Stimulated activated CD8-positive, alpha-beta memory T cell treated with anti-CD3 and anti-CD28 coated beads, Interleukin-2, amount 100 ng/mL, for 48 hours (primary cell): ENCODE measurements around the gene RAD52.

Experiments
- DNase-seq, 2 donors: peaks; one replicate each; pipeline ENCODE4 v3.0.0-alpha.2; 2020; ENCODE audit warnings: low read depth in 2 of 2

Gene RAD52

DNA sequence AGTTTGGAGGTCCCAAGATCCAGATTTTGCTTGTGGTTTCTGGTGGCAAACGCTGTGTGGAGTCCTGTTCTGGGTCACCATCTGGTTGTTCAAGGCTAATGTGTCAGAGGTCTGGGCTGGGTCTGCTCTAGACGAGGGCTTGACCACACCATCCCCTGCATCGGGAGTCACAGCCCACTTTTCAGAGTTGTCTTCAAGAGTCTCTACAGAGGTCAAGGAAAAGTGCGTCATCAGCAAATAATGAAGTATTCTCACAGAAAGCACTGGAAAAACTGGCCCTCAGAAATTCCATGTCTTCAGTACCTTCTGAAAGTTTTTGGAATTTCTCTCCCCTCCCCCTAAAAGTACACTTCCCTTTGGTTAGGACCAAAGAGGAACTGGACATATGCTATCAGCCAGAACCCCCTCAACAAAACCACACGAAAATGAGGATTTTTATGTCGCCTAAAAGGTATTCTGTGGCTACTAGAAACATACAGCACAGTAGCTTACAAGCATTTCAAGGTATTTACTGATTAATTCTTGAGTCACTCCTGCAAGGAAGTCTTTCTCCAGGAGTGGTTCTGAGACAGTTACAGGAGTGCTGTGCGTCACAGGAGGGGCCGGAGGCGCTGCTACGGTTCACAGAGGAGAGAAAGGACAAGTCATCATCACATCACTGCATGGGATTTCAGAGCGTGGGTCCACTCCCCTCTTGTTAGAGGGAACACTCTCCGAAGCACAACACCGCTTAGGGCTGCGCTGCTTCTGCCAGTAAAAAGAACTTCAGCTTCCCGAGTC, 35.4 kb downstream of the RAD52 start:
- no peak for DNase-seq

GRCh38 chr12:912466-913235, 36.8 kb downstream of the RAD52 start:
- no peak for DNase-seq

GRCh38 chr12:911191-911826, 38.2 kb downstream of the RAD52 start:
- DNase-seq: no peak

- no peak for DNase-seq
Observed at GRCh38 chr12:910416-910815, 39.1 kb downstream of the RAD52 start.

- DNase-seq: no peak
Observed at GRCh38 chr12:909861-910260, 39.6 kb downstream of the RAD52 start.

- DNase-seq: no peak
Observed at GRCh38 chr12:907413-908185, 41.9 kb downstream of the RAD52 start.

- DNase-seq: no peak
Observed at GRCh38 chr12:906062-906585, 43.4 kb downstream of the RAD52 start.

DNA sequence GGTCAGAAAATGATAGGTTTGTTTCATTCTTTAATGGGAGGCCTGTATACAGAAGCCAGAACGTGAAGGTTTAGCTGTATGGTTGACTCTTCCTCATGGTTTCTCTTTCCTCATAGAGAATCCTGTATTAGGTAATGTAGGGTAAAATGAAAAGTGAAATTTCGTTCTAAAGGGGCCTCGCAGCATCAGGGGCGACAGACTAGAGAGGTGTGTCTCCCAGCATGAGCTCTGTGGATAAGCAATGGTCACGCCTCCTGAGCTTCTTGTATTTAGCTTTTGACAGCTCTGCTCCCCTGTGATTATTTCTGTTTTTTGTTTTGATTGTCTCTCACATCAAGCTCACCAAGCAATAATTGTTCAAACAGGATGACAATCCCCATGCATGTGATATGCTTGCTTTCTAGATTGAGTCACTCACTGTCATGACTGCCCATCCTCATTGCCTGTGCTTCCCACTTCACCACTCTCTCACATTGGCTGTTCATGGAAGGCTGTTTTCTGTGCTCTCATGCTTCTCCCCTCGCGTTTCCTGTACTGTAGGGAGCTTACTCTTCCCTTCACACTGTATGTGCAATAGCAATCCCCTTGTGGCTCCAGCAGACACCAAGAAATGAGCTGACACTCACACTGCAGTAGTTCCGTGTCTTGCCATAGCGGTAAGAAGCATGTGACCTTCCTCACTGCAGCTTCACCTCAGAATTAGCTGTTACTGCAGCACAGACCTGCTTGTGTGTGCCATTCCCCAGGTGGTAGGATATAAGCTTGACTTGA, 44.0 kb downstream of the RAD52 start:
- no peak for DNase-seq

- no peak for DNase-seq
Observed at GRCh38 chr12:904010-904414, 45.5 kb downstream of the RAD52 start.

- DNase-seq: no peak
Observed at GRCh38 chr12:903055-903454, 46.4 kb downstream of the RAD52 start.

DNA sequence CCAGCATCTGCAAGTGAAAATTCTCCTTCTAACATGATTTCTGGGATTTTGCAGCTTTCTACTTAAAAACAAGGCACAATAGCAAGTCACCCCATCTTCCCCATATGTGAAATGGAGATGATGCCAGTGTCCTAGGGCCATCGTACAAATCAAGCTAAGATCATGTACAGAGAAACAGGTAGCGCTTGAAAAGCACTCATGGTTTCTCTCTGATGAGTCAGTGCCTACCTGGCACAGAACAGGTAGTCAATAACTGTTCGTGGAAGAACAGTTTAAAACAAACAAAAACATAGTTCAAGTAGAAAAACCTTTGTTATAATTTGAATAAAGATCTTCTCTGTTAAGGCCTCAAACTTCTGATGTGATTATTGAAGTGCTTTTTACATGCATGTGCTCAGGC, 46.9 kb downstream of the RAD52 start:
- DNase-seq: no peak

DNA sequence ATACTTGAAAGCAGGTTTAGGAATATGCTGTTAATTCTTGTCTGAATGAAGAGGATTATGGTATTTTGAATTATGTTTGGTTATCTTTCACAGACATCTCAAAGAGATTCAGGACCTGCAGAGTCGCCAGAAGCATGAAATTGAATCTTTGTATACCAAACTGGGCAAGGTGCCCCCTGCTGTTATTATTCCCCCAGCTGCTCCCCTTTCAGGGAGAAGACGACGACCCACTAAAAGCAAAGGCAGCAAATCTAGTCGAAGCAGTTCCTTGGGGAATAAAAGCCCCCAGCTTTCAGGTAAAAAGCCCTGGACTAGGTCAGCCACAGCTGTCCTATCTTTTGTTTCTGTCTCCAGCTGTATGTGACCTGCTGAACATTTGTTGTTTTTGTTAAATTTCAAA, 52.1 kb downstream of the RAD52 start:
- no peak for DNase-seq

DNA sequence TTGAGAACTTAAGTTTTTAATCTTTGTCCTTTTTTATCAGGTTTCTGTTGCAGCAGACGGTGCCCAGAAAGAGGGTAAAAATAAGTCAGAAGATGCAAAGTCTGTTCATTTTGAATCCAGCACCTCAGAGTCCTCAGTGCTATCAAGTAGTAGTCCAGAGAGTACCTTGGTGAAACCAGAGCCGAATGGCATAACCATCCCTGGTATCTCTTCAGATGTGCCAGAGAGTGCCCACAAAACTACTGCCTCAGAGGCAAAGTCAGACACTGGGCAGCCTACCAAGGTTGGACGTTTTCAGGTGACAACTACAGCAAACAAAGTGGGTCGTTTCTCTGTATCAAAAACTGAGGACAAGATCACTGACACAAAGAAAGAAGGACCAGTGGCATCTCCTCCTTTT, 53.5 kb downstream of the RAD52 start:
- DNase-seq: no peak

- no peak for DNase-seq
Observed at GRCh38 chr12:894226-894625, 55.3 kb downstream of the RAD52 start.

- no peak for DNase-seq
Observed at GRCh38 chr12:886206-886605, 63.3 kb downstream of the RAD52 start.

DNA sequence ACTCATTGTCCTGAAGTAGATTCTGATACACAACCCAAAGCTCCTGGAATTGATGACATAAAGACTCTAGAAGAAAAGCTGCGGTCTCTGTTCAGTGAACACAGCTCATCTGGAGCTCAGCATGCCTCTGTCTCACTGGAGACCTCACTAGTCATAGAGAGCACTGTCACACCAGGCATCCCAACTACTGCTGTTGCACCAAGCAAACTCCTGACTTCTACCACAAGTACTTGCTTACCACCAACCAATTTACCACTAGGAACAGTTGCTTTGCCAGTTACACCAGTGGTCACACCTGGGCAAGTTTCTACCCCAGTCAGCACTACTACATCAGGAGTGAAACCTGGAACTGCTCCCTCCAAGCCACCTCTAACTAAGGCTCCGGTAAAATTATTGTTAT, 63.8 kb downstream of the RAD52 start:
- no peak for DNase-seq

DNA sequence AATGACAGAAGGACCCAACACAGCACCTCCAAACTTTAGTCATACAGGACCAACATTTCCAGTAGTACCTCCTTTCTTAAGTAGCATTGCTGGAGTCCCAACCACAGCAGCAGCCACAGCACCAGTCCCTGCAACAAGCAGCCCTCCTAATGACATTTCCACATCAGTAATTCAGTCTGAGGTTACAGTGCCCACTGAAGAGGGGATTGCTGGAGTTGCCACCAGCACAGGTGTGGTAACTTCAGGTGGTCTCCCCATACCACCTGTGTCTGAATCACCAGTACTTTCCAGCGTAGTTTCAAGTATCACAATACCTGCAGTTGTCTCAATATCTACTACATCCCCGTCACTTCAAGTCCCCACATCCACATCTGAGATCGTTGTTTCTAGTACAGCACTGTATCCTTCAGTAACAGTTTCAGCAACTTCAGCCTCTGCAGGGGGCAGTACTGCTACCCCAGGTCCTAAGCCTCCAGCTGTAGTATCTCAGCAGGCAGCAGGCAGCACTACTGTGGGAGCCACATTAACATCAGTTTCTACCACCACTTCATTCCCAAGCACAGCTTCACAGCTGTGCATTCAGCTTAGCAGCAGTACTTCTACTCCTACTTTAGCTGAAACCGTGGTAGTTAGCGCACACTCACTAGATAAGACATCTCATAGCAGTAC, 64.6 kb downstream of the RAD52 start:
- DNase-seq: no peak

DNA sequence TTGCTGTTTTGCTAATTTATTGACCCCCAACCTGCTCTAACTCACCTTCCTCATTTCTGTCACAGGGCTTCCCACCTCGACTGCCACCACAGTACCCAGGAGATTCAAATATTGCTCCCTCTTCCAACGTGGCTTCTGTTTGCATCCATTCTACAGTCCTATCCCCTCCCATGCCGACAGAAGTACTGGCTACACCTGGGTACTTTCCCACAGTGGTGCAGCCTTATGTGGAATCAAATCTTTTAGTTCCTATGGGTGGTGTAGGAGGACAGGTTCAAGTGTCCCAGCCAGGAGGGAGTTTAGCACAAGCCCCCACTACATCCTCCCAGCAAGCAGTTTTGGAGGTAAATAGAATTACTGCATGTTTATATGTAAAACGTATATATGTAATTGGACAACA, 68.8 kb downstream of the RAD52 start:
- no peak for DNase-seq

GRCh38 chr12:879641-880040, 69.9 kb downstream of the RAD52 start:
- no peak for DNase-seq

- DNase-seq: no peak
Observed at GRCh38 chr12:873954-874353, 75.5 kb downstream of the RAD52 start.

GRCh38 chr12:870378-870777, 79.1 kb downstream of the RAD52 start:
- DNase-seq: no peak
